VCaP (cell line): ENCODE results near the gene TPH2.
A peak's percentile ranks its signal among the peaks of the same experiment; 100 is the strongest.

Experiments
- H3K27ac ChIP-seq: fragments of 450-650 bp; 2 replicates; pipeline ENCODE4 v1.5.1; 2017
- TF ChIP-seq, protein P1 (sequence below): fragments of 450-650 bp; conservative IDR thresholded peaks from 2 replicates; pipeline ENCODE4 v1.5.1; 2017; ENCODE audit warnings: mild to moderate bottlenecking, moderate library complexity

Gene TPH2

DNA sequence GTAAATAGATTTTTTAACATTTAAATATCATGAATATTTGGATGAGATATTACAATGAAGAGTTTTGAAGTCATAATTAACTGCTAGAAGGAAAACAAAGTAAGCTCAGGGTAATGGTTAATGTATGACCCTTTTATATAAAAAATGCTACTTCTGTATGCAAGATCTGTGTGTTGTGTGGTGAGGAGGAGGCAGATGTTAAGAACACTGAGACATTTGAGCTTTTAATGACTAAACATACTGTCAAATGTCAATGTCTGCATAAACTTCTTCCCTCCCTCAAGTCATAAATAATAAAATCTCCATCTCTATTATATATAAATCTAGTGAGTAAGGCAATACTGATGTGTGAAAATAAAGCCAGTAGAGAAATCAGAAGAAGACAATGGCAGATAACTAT, 1.4 kb downstream of the TPH2 start:
- no peak overlapping the region for H3K27ac ChIP-seq
- TF ChIP-seq, protein P1, sequence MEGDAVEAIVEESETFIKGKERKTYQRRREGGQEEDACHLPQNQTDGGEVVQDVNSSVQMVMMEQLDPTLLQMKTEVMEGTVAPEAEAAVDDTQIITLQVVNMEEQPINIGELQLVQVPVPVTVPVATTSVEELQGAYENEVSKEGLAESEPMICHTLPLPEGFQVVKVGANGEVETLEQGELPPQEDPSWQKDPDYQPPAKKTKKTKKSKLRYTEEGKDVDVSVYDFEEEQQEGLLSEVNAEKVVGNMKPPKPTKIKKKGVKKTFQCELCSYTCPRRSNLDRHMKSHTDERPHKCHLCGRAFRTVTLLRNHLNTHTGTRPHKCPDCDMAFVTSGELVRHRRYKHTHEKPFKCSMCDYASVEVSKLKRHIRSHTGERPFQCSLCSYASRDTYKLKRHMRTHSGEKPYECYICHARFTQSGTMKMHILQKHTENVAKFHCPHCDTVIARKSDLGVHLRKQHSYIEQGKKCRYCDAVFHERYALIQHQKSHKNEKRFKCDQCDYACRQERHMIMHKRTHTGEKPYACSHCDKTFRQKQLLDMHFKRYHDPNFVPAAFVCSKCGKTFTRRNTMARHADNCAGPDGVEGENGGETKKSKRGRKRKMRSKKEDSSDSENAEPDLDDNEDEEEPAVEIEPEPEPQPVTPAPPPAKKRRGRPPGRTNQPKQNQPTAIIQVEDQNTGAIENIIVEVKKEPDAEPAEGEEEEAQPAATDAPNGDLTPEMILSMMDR: no peak

DNA sequence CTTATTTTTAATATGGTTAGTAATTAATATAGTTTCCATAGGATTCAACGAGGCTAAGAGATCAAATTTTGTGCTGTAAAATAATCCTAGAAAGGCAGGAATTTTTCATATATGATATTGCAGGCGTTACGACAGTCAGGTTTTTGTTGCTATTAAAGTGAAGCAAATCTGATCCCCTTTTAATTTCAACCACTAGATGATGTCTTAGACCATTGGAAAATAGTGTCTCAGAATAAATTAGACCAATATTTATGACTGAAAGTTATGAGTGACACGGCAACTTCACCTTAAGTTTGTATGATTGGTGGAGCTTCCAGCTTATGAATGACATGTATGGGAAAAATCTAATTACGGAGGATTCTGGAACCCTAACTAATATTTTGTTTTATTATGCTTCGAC, 2.5 kb downstream of the TPH2 start:
- TF ChIP-seq, protein P1: peak; percentile 52; the same call in 1 of the 2 replicates
- no peak overlapping the region for H3K27ac ChIP-seq

DNA sequence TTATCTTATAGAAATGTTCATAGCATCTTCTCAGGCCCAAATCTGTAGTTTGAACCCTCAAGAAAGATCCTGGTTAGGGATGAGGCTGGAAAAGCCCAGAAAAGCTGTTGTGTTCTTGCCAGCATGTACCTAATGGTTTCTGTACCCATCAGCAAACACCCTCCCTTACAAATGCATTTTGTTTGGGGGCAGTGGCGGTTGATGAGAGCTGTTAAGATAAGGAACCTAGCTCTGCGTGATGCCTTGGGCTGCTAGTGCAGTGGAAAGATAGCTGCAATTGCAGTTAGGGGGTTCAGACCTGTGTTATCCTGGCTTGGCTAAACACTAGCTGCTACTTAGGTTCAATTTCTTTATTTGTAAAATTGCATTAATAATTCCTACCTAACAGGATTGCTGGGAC, 3.6 kb downstream of the TPH2 start:
- TF ChIP-seq, protein P1: no peak

DNA sequence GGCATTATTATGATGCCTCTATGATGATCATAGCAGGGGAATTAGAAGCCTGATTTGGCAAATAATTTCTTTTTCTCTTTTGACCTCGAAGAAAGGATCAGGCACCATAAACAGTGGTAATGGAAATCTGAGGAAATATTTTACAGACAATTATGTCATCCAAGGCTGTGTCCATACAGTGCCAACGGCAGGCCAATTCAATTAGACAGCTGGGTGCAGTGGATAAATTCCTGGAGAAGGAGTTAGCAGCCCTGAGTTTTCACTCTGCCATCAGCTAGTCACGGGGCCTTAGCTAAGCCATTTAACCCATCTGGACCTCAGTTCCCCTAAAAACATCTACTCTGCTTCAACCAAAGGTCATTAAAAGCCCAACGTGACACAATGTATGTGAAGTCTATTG, 4.1 kb downstream of the TPH2 start:
- H3K27ac ChIP-seq: no peak overlapping the region
- TF ChIP-seq, protein P1: no peak

More for the DNA sequence above, 3.6 kb downstream of the TPH2 start:
- no peak overlapping the region for H3K27ac ChIP-seq

DNA sequence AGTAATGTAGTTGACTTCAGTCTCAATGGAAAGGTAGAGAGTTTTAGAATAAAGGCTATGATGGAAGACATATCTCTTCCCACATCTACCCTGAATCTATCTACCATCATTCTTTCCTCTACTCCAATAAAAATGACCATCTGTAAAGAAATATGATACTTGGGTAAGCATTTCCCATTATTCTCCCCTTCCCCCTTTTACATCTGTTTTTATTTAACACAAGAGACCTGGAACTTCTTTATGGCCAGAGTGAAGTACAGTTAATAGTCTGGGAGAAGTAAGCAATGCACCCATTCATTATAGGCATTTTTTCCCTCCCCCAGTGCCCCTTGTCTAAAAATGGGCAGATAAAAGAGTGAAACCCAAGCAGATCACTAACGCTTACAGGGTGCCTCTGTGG, 6.5 kb downstream of the TPH2 start:
- TF ChIP-seq, protein P1: no peak
- no peak overlapping the region for H3K27ac ChIP-seq

DNA sequence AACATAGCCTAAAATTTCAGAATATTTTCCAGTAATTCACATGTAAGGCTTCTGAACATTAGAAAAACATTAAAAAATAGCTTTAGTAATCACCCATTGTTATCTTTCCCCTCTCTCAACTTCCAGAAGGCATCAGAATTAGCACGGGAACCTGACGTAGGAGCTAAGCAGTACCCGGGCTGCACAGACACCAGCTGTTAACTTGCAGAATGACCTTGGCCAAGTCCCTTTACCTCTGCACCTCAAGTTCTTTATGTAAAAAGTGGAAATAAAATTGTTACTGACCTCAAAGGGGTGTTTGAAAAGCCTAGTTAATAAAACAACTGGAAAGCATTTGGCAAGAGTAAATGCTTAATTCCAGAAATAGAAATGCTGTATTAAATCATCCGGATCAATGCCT, 7.2 kb downstream of the TPH2 start:
- TF ChIP-seq, protein P1: no peak
- H3K27ac ChIP-seq: no peak overlapping the region

DNA sequence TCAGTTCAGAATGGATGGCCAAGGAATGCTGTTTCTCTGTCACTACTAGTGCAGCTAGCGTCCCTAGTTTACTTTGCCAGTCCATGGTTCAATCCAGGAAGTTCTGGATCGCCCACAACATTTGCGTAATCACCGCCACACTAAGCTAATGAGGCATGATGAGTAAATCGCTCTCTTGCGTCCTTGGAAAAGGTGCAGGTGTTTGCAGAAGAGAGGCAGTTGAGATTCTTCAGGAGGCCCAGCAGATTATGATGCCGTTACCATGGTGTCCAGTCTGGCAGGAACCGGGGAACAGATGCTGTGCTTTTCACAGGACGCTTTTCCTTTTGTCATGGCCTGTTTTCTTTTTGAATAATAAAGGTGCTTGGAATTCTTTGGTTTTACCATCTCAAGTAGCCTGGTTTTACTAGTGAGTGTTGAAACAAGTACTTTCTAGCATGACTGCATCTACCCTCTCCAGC, 9.0 kb downstream of the TPH2 start:
- TF ChIP-seq, protein P1: no peak
- H3K27ac ChIP-seq: no peak overlapping the region

DNA sequence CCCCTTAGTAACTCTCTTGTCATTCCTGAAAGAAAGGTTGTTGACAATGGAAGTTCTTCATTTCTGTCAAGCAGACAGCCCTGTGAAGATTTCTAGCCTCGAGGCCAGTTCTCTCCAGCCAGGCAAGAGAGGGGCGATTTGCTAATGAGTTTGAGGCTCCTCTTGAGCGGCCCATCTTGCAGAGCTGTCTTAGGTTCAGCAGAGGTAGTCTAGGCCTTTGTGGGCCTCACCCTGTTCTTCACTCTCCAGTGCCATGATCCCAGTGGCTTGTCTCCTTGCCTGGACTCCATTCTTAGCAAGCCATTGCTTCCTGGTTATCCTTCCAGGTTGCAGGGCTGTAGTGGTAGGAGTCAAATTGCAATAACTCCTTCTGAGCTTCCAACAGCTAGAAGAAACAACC, 9.7 kb downstream of the TPH2 start:
- H3K27ac ChIP-seq: no peak overlapping the region

More for the DNA sequence above, 9.7 kb downstream of the TPH2 start:
- TF ChIP-seq, protein P1: no peak
